Ramos (cell line): ENCODE data around the gene EPS15.
"Not testable (repeated sequence)": the region's sequence is repeated elsewhere in the genome, so short reads cannot be mapped to it uniquely, and the experiment has no call there.

Source experiments
- in situ Hi-C: fragments of 300-500 bp; cut with MboI; formaldehyde crosslinking; loops from one replicate; pipeline ENCODE4 v1.14.3; 2022; ENCODE audit warnings: low sequenced_read_pairs; ENCODE audit not compliant: unreplicated experiment

Gene EPS15

DNA sequence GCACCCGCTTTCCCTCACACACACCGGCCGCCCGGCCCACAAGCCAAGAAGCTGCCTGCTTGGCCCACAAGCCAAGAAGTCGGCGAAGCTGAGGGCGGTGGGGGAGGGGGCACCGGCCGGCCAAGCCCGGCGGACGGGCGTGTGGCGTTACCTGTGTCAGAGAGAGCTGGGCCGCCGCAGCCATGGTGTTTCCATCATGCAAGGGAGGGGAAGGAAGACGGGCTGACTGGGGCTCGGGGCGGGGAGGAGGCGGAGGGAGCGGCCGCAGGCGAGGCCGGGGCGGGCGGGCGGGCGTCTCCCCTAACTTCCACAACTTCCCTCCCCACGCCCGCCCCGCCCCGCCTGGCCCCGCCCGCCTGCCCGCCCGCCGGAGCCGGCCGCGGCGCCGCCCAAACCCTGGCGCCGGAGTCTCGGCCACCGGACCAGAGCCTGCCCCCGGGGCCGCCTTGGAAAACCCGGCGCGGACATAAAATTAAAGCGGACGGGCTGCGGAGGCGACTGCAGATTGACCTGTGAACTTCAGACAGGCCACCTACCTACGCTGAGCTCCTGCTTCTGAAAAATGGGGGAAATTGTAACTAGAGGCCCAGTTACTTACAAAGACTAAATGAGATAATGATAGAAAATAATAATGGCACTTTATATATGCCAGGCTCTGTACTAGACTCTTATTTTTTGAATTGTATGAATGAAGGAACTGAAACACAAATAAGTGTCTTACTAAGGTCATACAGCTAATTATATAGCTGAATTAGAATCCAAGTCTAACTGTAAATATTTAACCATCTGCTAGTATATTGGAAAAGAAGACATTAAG lies at the start of gene EPS15:
Gene EPS15, minus strand, starts transcription at position 219 of the 817 bp plus-strand sequence. Its CDS starts 35 bp downstream, at position 184.
- in situ Hi-C loops: no loop called here

DNA sequence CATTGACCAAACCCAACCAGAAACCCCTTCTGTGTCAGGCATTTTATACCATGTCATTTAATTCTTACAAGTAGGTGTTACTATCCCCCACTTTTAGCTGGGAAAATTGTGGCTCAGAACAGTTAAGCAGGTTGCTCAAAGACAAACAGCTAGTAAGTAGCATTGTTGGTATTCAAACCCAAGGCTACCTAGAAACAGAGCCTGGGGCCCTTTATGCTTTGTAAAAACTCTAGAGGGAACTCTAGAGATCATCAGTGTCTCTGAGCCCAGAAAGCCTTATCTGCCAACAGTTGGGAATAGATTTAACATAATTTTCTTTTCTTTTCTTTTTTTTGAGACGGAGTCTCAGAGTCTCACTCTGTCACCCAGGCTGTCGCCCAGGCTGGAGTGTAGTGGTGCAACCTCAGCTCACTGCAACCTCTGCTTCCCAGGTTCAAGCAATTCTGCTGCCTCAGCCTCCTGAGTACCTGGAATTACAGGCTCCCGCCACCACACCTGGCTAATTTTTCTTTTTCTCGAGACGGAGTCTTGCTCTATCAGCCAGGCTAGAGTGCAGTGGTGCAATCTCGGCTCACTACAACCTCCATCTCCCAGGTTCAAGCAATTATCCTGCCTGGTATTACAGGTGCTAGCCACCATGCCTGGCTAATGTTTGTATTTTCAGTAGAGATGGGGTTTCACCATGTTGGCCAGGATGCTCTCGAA lies 49.3 kb upstream of the EPS15 start:
- in situ Hi-C loops: no loop called here

DNA sequence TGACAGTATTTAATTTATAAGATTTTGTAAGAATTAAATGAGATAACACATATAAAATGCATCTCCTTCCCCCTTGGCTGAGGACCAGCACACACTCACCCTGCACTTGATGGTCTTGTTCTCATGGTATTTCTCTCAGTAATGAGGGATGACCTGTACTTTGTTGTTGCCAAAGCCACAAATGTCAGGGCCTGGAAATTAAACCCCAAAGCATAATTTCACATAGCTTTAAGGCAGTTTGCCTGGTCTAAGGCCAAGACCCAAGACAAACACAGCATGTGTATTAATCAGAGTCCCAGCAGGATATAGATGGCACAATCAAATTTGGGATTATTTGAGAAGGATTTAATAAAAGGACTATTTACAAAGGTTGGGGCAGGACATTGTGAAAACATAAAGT lies 48.6 kb upstream of the EPS15 start:
- in situ Hi-C loops: no loop called here

DNA sequence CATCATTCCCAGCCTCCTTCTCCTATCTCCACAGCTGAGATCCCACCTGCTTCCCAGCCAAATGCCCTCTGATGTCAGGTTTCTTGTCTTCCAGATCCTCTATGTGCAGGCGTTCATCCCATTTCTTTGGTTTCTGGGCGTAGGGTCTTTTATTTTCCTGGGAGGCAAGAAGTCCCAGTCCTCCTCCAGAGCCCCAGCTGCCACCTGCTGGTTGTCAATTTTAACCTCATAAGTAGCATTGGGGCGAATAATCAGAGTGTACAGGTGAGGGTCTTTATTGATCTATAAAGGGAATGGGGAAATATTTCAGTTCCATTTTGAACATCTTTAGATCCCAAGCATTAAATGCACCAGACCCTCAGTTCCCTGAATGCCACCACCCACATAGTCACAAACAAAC lies 47.2 kb upstream of the EPS15 start:
- in situ Hi-C loops: no loop called here

DNA sequence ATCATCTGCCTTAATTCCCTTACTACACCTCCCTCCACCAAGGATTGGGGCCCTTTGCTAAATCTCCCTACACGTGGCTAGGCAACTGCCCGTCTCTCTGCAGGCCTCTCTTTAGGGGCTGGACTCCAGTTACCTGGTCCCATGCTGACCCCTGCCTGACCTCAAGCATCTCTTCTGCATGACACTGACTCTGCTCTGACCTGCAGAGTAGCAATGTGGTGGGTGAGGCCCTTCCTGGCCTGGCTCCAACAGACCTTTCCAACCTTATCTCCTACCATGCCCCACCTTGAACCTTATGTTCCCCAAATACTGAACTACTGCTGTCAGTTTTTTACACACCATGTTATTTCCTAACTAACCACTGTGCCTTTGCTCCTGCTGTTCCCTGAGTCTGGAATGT lies 45.9 kb upstream of the EPS15 start:
- in situ Hi-C loops: no loop called here

DNA sequence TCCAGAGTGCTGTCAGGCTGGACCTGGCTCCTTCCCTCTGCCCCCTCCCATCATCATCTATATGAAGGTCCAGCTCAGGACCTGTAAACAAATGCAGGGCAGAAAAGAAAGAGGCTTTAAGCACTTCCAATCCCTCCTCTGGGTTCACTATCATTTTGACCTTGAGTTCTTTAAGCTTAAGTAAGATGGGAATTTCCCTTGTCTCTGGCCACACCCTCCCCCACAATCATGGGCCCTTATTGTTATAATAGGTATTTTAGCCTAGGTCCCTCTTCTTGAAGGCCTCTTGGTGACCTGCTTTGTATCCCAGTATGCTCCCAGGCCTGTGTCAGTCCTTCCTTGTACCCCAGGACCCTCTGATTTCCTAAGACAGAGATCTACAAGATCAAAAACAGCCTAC lies 45.1 kb upstream of the EPS15 start:
- in situ Hi-C loops: no loop called here

DNA sequence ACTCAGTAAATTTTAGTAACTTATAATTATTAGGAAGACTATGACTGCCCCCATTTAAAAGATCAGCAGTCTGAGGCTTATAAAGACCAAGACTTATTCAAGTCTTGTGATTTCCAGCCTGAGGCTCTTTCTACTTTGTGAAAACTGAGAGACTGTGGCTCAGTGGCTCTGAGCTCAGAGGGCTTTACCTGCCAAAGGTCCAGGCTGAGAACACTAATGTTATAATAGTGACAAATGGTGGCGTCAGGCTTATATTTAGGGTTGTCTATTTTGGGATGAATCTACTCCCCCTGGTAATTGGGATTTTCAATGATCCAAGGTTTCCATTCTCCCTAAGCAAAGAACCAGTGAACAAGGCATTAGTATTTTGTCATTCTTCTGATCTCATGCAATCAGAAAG lies 42.6 kb upstream of the EPS15 start:
- in situ Hi-C loops: no loop called here

DNA sequence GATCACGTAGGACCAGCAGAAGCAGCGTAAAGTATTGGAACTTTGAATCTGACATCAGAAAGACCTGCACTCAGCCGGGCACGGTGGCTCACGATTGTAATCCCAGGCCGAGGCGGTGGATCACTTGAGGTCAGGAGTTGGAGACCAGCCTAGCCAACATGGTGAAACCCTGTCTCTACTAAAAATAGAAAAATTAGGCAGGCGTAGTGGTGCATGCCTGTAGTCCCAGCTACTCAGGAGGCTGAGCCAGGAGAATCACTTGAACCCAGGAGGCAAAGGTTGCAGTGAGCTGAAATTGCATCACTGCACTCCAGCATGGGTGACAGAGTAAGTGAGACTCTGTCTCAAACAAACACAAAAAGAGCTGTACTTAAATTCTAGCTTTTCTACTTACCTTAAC lies 41.8 kb upstream of the EPS15 start:
- in situ Hi-C loops: not testable (repeated sequence)

DNA sequence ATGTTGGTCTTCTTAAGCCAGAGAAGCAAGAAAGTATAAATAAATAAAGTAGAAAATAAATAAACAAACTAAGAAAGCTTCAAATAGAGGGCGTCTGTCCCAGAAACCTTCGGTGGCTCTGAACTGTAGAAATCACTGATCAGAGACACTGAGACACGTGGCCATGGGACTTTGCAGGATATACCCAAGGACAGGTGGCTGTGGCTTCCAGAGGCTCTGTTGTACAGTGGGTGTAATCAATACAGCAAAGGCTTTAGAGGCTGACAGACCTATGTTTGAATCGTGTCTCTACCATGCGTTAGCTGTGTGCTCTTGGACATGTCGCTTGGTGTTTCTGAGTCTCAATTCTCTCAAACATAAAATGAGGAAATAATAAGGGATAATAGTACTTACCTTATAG lies 41.0 kb upstream of the EPS15 start:
- in situ Hi-C loops: no loop called here

DNA sequence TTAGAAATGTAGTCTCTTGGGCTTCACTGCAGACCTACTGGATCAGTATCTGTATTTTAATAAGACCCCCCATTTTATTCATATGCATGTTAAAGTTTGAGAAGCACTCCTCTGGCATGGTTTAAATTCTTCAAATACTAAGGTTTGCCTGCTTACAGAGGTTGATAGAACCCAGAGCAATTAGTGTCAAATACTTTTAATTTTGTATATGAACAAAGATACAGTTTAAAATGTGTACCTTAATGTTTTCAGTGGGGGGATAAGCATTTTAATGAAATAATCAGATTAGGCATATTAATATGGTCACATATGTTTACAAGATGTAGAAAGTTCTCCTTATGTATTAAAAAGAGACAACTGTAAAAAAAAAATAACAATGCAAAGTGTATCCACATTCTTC lies 40.4 kb upstream of the EPS15 start:
- in situ Hi-C loops: no loop called here

DNA sequence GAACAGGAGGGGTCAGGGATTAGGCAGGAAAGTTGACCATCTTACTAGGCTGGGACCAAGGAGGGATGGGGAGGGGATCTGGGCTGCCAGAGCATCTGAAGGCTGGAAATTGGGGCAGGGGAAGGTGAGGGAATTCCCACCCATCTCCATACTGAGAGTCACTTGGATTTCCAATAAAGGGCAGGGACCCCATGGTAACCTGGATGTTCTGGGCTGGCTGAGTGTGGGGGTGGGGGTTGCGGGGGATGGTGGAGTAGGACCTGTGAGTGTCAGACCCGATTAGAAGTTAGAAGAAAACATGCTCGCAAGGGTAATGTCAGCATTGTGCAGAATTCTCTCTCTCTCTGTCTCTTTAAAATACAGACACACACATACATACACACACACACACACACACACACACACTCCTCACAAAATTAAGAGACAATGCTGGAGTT lies 40.0 kb upstream of the EPS15 start:
- in situ Hi-C loops: no loop called here

DNA sequence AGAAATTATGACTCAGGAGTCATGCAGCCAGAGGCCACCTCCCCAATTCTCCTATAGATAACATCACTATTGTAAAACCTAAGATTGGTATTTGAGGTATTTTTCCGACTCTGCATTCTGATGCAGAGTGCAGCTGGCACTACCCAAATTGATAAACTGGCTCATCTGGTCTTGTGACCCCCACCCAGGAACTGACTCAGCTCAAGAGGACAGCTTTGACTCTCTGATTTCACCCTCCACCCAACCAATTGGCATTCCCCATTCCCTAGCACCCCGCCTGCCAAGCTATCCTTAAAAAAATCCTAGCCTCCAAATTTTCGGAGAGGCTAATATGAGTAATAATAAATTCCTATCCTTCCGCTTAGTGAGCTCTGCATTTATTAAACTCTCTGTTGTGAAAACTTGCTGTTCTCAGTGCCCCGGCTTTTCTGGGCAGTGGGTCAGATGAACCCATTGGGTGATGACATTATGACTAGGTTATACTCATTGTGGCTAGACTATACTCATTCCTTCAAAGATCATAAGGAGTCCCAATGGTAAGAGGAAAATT lies 39.4 kb upstream of the EPS15 start:
- in situ Hi-C loops: no loop called here

DNA sequence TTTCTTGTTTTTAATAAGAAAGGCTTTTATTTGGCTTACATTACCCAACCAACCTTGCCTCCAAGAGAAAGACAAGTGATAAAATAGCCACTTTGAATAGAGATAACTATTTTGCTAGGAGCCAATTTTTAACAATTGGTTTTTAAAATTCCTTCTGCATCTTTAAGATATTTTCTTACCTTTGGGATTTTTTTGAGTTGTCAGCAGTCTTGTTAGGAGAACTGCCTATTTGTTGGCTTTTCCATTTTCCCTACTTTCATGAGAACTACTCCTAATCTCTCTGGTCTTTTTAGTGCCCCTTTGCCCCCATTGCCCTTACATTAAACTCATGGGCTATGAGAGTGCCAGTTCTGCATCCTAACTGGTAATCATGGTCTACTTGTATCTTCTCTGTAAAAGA lies 38.1 kb upstream of the EPS15 start:
- in situ Hi-C loops: no loop called here

DNA sequence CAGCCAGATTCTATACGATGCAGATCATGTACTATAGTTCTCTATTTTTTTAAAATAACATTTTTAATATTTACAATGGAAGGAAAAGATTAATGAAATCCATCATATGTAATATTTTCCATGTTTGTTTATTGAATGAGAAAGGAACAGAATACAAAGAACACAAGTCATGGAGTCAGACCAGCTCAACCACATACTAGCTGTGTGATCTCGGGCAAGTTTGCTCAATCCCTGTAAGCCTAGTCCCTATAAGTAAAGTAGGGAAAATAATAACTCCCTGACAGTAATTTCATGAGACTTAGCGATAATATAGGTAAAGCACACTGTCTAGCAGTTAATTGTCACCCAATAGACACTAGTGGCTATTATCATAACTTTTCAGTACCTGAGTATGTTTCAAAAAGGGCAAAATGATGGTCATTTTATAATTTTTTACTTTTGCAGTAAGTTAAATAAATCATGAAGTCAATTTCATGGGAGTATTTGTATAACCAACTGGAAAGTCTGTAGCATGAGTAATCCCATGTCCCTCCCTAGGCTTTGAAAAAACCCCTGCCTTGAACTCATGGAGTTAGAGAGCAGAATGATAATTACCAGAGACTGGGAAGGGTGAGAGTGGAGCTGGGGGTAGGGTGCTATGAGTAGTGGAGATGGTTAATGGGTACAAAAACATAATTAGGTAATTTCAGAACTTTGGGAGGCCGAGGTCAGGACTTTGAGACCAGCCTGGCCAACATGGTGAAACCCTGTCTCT lies 37.0 kb upstream of the EPS15 start:
- in situ Hi-C loops: no loop called here

DNA sequence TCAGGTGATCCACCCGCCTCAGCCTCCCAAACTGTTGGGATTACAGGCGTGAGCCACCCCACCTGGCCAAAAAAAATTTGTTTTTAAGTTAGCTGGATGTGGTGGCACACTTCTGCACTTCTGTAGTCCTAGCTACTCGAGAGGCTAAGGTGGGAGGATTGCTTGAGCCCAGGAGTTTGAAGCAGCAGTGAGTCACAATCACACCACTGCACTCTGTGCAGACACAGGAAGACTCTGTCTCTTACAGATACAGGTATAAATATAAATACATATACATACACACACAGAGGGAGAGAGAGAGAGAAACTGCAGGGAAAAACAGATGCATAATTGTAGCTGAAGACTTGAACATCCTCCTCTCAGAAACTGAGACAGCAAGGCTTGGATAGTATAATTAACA lies 34.8 kb upstream of the EPS15 start:
- in situ Hi-C loops: no loop called here

DNA sequence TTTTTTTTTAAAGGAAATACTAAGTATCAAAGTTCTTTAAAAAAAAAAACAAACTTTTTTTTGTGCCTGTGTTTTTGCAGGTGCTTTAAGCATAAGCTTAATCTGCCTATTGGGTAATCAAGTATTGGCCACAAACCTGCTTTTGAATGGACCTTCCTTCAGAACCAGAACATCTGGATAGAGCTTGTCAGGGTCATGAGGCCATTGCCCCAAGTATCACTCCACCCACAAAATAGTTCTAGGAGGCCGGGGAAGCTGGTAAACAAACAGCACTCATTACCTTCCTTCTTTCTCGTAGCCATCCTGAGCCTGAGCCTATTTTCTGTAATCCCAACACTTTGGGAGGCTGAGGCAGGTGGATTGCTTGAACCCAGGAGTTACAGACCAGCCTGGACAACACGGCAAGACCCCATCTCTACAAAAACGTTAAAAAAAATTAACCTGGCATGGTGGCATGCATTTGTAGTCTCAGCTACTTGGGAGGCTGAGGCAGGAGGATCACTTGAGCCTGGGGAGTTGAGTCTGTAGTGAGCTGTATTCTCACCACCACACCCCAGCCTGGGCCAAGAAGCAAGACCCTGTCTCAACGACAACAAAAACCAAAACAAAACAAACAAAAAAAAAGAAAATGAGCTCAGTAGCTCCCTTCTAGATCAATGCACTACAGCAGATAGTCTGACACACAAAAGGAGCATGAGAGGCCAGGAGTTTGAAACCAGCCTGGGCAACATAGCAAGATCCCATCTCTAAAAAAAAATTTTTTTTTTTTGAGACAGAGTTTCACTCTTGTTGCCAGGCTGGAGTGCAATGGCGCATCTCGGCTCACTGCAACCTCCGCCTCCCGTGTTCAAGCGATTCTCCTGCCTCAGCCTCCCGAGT lies 34.1 kb upstream of the EPS15 start:
- in situ Hi-C loops: no loop called here

DNA sequence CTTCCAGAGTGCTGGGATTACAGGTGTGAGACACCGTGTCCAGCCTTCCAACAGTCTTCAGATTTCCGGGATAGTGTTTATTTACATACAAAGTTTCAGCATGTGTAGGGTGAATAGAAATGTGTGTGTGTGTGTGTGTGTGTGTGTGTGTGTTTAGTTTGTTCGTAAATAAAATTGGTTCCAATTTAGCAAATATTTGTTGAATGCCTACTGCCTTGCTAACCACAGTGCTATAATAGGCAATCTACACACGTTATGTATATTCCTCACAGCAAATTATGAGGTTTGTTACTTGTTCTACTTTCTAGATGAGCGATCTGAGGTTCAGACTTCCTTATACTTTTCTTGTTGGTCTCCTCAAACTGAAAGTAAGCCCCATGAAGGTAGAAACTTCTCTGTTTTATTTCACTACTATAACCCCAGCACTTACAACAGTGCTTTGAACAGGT lies 32.8 kb upstream of the EPS15 start:
- in situ Hi-C loops: no loop called here

DNA sequence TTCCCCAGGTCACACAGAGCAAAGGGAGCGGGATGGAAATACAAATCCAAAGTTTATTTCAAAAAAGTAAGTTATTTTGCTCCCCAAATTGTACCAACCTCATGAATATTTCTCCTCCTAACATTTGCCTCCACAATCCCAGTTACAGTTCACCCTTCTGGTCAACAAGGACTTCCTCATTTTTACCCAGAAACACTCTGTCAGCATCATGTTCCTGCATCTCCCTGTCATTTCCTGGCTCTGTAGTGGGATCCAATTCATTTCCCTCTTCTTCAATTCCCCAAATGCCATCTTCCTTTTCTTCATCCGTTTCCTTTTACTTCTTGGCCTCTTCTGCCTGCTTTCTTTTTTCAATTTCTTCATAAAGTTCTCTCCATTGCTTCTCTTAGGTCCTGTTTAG lies 32.0 kb upstream of the EPS15 start:
- in situ Hi-C loops: no loop called here

DNA sequence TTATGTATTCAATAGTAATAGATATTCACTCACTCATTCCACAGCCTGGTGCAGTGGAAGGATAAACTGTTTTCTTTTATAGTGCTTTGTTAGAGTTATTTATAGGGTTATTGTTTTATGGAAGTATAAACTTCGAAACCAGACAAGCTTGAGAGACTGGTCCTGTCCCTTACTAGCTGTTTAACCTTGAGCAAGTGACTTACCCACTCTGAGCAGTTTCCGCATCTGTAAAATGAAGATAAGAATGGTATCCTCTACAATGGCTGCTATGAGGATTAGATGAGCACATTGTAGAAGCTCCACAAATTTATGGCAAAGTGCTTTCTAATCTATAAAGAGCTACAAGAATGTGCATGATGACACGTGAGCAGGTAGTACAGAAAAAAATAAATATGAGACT lies 30.8 kb upstream of the EPS15 start:
- in situ Hi-C loops: no loop called here
